Uterus (tissue), 2 donors: ENCODE data around the gene VASH2.

ENCODE experiments used
- POLR2A ChIP-seq, 2 donors: fragments of 450-650 bp; IDR thresholded peaks; one replicate each; pipeline ENCODE4 v1.6.1; 2016; ENCODE audit warnings: antibody characterized with exemption in 2 of 2, mild to moderate bottlenecking in 1 of 2, moderate library complexity in 1 of 2
- TF ChIP-seq, protein P1 (sequence below), 4 experiments: fragments of 200-600 bp in 2 of 4; fragments of 450-650 bp in 2 of 4; sonication (generic) in 2 of 4; IDR thresholded peaks; one replicate each; pipeline ENCODE4 v1.5.1; 2016 to 2019; ENCODE audit warnings: antibody characterized with exemption in 4 of 4, mild to moderate bottlenecking in 2 of 4, moderate library complexity in 1 of 4

- TF ChIP-seq, protein P1, sequence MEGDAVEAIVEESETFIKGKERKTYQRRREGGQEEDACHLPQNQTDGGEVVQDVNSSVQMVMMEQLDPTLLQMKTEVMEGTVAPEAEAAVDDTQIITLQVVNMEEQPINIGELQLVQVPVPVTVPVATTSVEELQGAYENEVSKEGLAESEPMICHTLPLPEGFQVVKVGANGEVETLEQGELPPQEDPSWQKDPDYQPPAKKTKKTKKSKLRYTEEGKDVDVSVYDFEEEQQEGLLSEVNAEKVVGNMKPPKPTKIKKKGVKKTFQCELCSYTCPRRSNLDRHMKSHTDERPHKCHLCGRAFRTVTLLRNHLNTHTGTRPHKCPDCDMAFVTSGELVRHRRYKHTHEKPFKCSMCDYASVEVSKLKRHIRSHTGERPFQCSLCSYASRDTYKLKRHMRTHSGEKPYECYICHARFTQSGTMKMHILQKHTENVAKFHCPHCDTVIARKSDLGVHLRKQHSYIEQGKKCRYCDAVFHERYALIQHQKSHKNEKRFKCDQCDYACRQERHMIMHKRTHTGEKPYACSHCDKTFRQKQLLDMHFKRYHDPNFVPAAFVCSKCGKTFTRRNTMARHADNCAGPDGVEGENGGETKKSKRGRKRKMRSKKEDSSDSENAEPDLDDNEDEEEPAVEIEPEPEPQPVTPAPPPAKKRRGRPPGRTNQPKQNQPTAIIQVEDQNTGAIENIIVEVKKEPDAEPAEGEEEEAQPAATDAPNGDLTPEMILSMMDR (IDR thresholded peaks at IDR 0.05): no peak
- TF ChIP-seq POLR2A (IDR thresholded peaks at IDR 0.05): no peak
Observed at GRCh38 chr1:212973899-212974298, 23.6 kb downstream of the VASH2 start.
